Measurements from ENCODE around the gene FFAR3. TPM values are rescaled to one million over a fixed set of nuclear protein-coding genes. Genes with fewer than 3 reads are reported as not detected.

The FFAR3 gene
- total RNA-seq, result not detected
- not detected for polyA plus RNA-seq

- DNase-seq, result peak in 3 of 5 donors; percentile 10 to 24 (median 22)
Measured at GRCh38 chr19:35357867-35358573, at the start of gene FFAR3. TSS of gene FFAR3 (plus strand) at chr19:35358460. CDS start at chr19:35358891, 431 bp downstream.

GRCh38 chr19:35308910-35309309 is 49.4 kb upstream of the FFAR3 start:
- POLR2A ChIA-PET (ENCODE audit: partially characterized antibody), result no interaction called here
- Mint-ChIP-seq H3K27me3 (no peaks in the 10 kb centered on the region), H3K27ac (peak overlapping the region in 1 of 7 donors; percentile 16), H3K9me3 (no peaks in the 10 kb centered on the region), H3K4me1 (no peaks in the 10 kb centered on the region), H3K4me3 (no peak overlapping the region), H3K36me3 (no peaks in the 10 kb centered on the region)
- H3K27me3 ChIP-seq (ENCODE audit: insufficient read depth, low read length), result no peaks in the 10 kb centered on the region
- H3K36me3 ChIP-seq (ENCODE audit: insufficient read depth, low read length), result no peaks in the 10 kb centered on the region
- no peaks in the 10 kb centered on the region for H3K9me3 ChIP-seq (ENCODE audit: control insufficient read depth in 1 of 2, low read length in 2 of 2)
- H3K4me3 ChIP-seq (ENCODE audit: low read length in 2 of 2), result no peak overlapping the region
- no peaks in the 10 kb centered on the region for H3K4me1 ChIP-seq (ENCODE audit: insufficient read depth, low read length)
- no peak for DNase-seq
- CTCF ChIA-PET (ENCODE audit: partially characterized antibody), result no interaction called here
- H3K27ac ChIP-seq (ENCODE audit: low read depth, low read length), result no peak overlapping the region
- intact Hi-C loops (cut with micrococcal nuclease), result no loop called here

More at GRCh38 chr19:35357867-35358573, at the start of gene FFAR3:
- no peak within 1 kb of the TSS for H3K27ac ChIP-seq (ENCODE audit: low read depth, low read length)
- peaks cover 5 to 9% (median 9%) of the 10 kb centered on the region in 4 donors for H3K4me1 Mint-ChIP-seq
- no peak within 1 kb of the TSS for H3K4me3 ChIP-seq (ENCODE audit: low read length in 2 of 2)
- peaks cover 15% of the 10 kb centered on the region for H3K4me1 ChIP-seq (ENCODE audit: insufficient read depth, low read length)
- intact Hi-C loops (cut with micrococcal nuclease), result no loop called here
- no peaks in the 10 kb centered on the region for H3K9me3 ChIP-seq (ENCODE audit: control insufficient read depth in 1 of 2, low read length in 2 of 2)
- H3K9me3 Mint-ChIP-seq, result no peaks in the 10 kb centered on the region
- ChIA-PET POLR2A (ENCODE audit: partially characterized antibody) (interaction anchor here (0.6 to 2.1 kb wide), 3 partner anchors 105 to 291 kb away, joined by 3 to 10 read pairs (median 4); no protein-coding TSS in a partner anchor), CTCF (ENCODE audit: partially characterized antibody) (interaction anchor here (0.9 to 2.5 kb wide), 5 partner anchors 11 to 137 kb away, joined by 3 to 9 read pairs (median 4); partner anchors contain the start of gene FFAR1)
- no peaks in the 10 kb centered on the region for H3K36me3 ChIP-seq (ENCODE audit: insufficient read depth, low read length)
- peak within 1 kb of the TSS in 5 of 7 donors; percentile 2 to 75 (median 36) for H3K27ac Mint-ChIP-seq
- peaks cover 3 to 9% of the 10 kb centered on the region in 2 donors for H3K27me3 Mint-ChIP-seq
- no peaks in the 10 kb centered on the region for H3K36me3 Mint-ChIP-seq
- H3K27me3 ChIP-seq (ENCODE audit: insufficient read depth, low read length), result no peaks in the 10 kb centered on the region
- H3K4me3 Mint-ChIP-seq, result peak within 1 kb of the TSS in 7 of 8 donors; percentile 19 to 70 (median 58)

GRCh38 chr19:35309481-35310279 is 48.6 kb upstream of the FFAR3 start:
- Mint-ChIP-seq H3K27me3 (no peaks in the 10 kb centered on the region), H3K9me3 (no peaks in the 10 kb centered on the region), H3K36me3 (no peaks in the 10 kb centered on the region), H3K4me1 (no peaks in the 10 kb centered on the region), H3K27ac (no peak overlapping the region), H3K4me3 (no peak overlapping the region)
- Histone ChIP-seq H3K27ac (ENCODE audit: low read depth, low read length) (no peak overlapping the region), H3K9me3 (ENCODE audit: control insufficient read depth in 1 of 2, low read length in 2 of 2) (no peaks in the 10 kb centered on the region), H3K27me3 (ENCODE audit: insufficient read depth, low read length) (no peaks in the 10 kb centered on the region), H3K36me3 (ENCODE audit: insufficient read depth, low read length) (no peaks in the 10 kb centered on the region), H3K4me3 (ENCODE audit: low read length in 2 of 2) (no peak overlapping the region), H3K4me1 (ENCODE audit: insufficient read depth, low read length) (no peaks in the 10 kb centered on the region)
- DNase-seq, result no peak
- intact Hi-C loops (cut with micrococcal nuclease), result no loop called here
- CTCF ChIA-PET (ENCODE audit: partially characterized antibody), result no interaction called here
- POLR2A ChIA-PET (ENCODE audit: partially characterized antibody), result no interaction called here

- H3K27me3 ChIP-seq (ENCODE audit: insufficient read depth, low read length), result no peaks in the 10 kb centered on the region
- H3K4me3 Mint-ChIP-seq, result no peak overlapping the region
- no peaks in the 10 kb centered on the region for H3K9me3 Mint-ChIP-seq
- no peaks in the 10 kb centered on the region for H3K4me1 ChIP-seq (ENCODE audit: insufficient read depth, low read length)
- H3K4me3 ChIP-seq (ENCODE audit: low read length in 2 of 2), result no peak overlapping the region
- no peak overlapping the region for H3K27ac ChIP-seq (ENCODE audit: low read depth, low read length)
- no peak for DNase-seq
- no peak overlapping the region for H3K27ac Mint-ChIP-seq
- no peaks in the 10 kb centered on the region for H3K36me3 ChIP-seq (ENCODE audit: insufficient read depth, low read length)
- H3K27me3 Mint-ChIP-seq, result no peaks in the 10 kb centered on the region
- H3K9me3 ChIP-seq (ENCODE audit: control insufficient read depth in 1 of 2, low read length in 2 of 2), result no peaks in the 10 kb centered on the region
- H3K4me1 Mint-ChIP-seq, result no peaks in the 10 kb centered on the region
- intact Hi-C loops (cut with micrococcal nuclease), result no loop called here
- POLR2A ChIA-PET (ENCODE audit: partially characterized antibody), result no interaction called here
- CTCF ChIA-PET (ENCODE audit: partially characterized antibody), result no interaction called here
- H3K36me3 Mint-ChIP-seq, result no peaks in the 10 kb centered on the region
Measured at GRCh38 chr19:35310331-35310730, 47.9 kb upstream of the FFAR3 start.

- H3K4me3 ChIP-seq (ENCODE audit: low read length in 2 of 2), result no peak overlapping the region
- ChIA-PET CTCF (ENCODE audit: partially characterized antibody) (interaction anchor here (1.0 kb wide), 1 partner anchor 184 kb away, joined by 3 read pairs; no protein-coding TSS in a partner anchor), POLR2A (ENCODE audit: partially characterized antibody) (no interaction called here)
- intact Hi-C loops (cut with micrococcal nuclease), result no loop called here
- no peak for DNase-seq
- Mint-ChIP-seq H3K4me3 (no peak overlapping the region), H3K4me1 (no peaks in the 10 kb centered on the region), H3K9me3 (no peaks in the 10 kb centered on the region), H3K27ac (no peak overlapping the region), H3K27me3 (no peaks in the 10 kb centered on the region), H3K36me3 (no peaks in the 10 kb centered on the region)
- H3K27ac ChIP-seq (ENCODE audit: low read depth, low read length), result no peak overlapping the region
- no peaks in the 10 kb centered on the region for H3K4me1 ChIP-seq (ENCODE audit: insufficient read depth, low read length)
- H3K36me3 ChIP-seq (ENCODE audit: insufficient read depth, low read length), result no peaks in the 10 kb centered on the region
- H3K27me3 ChIP-seq (ENCODE audit: insufficient read depth, low read length), result no peaks in the 10 kb centered on the region
- H3K9me3 ChIP-seq (ENCODE audit: control insufficient read depth in 1 of 2, low read length in 2 of 2), result no peaks in the 10 kb centered on the region
Measured at GRCh38 chr19:35310811-35311465, 47.3 kb upstream of the FFAR3 start.

GRCh38 chr19:35311901-35312665 is 46.2 kb upstream of the FFAR3 start:
- no peaks in the 10 kb centered on the region for H3K27me3 ChIP-seq (ENCODE audit: insufficient read depth, low read length)
- Mint-ChIP-seq H3K4me1 (no peaks in the 10 kb centered on the region), H3K4me3 (no peak overlapping the region), H3K9me3 (no peaks in the 10 kb centered on the region), H3K27ac (no peak overlapping the region), H3K27me3 (no peaks in the 10 kb centered on the region), H3K36me3 (no peaks in the 10 kb centered on the region)
- ChIA-PET CTCF (ENCODE audit: partially characterized antibody) (interaction anchor here (1.0 kb wide), 1 partner anchor 183 kb away, joined by 3 read pairs; no protein-coding TSS in a partner anchor), POLR2A (ENCODE audit: partially characterized antibody) (no interaction called here)
- no peaks in the 10 kb centered on the region for H3K36me3 ChIP-seq (ENCODE audit: insufficient read depth, low read length)
- no peak for DNase-seq
- no peak overlapping the region for H3K27ac ChIP-seq (ENCODE audit: low read depth, low read length)
- no peaks in the 10 kb centered on the region for H3K9me3 ChIP-seq (ENCODE audit: control insufficient read depth in 1 of 2, low read length in 2 of 2)
- no peaks in the 10 kb centered on the region for H3K4me1 ChIP-seq (ENCODE audit: insufficient read depth, low read length)
- intact Hi-C loops (cut with micrococcal nuclease), result no loop called here
- H3K4me3 ChIP-seq (ENCODE audit: low read length in 2 of 2), result no peak overlapping the region
